Astrocyte (in vitro differentiated cells and primary cell): Measurements from ENCODE around the gene SIRPG.

ENCODE experiments used
- EZH2 ChIP-seq: IDR thresholded peaks from 2 replicates; pipeline ENCODE4 v1.6.1; 2012; ENCODE audit warnings: mild to moderate bottlenecking, low read length, inconsistent platforms; ENCODE audit not compliant: insufficient read depth
- TF ChIP-seq, protein P1 (sequence below): IDR thresholded peaks from 2 replicates; pipeline ENCODE4 v1.5.1; 2011; ENCODE audit warnings: low read depth, mild to moderate bottlenecking, inconsistent platforms, low read length, moderate library complexity; ENCODE audit not compliant: insufficient read depth

DNA sequence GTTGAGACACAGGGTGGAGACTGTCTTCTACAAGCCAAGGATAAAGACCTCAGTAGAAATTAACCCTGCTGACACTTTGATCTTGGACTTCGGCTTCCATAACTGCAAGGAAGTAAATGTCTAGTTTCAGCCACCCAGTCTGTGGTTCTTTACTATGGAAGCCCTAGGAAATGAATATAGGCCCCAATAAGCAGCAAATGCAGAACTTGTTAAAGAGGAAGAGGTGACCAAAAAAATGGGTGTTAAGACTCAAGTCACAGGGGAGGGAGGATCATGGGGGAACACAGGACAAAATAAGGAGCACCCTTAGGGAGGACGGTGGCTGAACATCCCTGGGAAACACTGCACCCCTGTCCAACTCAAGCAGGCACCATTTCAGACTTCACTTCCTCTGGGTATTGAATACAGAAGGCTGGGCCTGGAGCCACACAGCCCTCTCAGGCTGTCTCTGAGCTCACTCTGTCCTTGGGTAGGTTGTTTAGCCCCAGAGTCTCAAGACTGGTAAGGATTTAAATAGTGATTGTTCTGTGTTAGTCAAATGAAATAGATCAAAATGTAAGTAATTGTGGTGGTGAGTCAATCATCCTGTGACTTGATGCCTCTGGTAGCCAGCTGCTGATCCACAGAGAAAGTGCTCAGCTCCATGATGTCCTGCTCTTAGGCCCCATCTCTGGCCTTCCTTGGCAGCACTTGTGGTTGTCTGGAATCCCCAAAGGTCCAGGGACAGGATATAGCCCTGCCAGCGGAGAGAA, 69.6 kb downstream of the SIRPG start:
- TF ChIP-seq, protein P1, sequence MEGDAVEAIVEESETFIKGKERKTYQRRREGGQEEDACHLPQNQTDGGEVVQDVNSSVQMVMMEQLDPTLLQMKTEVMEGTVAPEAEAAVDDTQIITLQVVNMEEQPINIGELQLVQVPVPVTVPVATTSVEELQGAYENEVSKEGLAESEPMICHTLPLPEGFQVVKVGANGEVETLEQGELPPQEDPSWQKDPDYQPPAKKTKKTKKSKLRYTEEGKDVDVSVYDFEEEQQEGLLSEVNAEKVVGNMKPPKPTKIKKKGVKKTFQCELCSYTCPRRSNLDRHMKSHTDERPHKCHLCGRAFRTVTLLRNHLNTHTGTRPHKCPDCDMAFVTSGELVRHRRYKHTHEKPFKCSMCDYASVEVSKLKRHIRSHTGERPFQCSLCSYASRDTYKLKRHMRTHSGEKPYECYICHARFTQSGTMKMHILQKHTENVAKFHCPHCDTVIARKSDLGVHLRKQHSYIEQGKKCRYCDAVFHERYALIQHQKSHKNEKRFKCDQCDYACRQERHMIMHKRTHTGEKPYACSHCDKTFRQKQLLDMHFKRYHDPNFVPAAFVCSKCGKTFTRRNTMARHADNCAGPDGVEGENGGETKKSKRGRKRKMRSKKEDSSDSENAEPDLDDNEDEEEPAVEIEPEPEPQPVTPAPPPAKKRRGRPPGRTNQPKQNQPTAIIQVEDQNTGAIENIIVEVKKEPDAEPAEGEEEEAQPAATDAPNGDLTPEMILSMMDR = no peak
- TF ChIP-seq EZH2 = no peak
